ENCODE data around the gene NTRK2. TPM values are rescaled to one million over a fixed set of nuclear protein-coding genes. Genes with fewer than 3 reads are reported as not detected.
A peak's percentile ranks its signal among the peaks of the same experiment; 100 is the strongest.

Gene NTRK2
- total RNA-seq, 2 experiments from 2014 or later = 1.8 TPM

GRCh38 chr9:84667571-84668195, 1.8 kb upstream of the NTRK2 start:
- ChIA-PET CTCF (no interaction called here), POLR2A (no interaction called here)
- H3K36me3 Mint-ChIP-seq (ENCODE audit: low read depth) = no peaks in the 10 kb centered on the region
- H3K27ac Mint-ChIP-seq = no peak overlapping the region
- H3K4me1 Mint-ChIP-seq = peaks cover 15% of the 10 kb centered on the region
- peak; percentile 20 for DNase-seq
- ATAC-seq = no peak
- H3K4me3 Mint-ChIP-seq = peak overlapping the region; percentile 57
- intact Hi-C loops (cut with DNase I, micrococcal nuclease) = loop anchor here in 1 of 2 experiments (2.0 to 10.0 kb wide), 3 partner anchors 271 to 757 kb away; no protein-coding TSS in a partner anchor
- H3K27me3 Mint-ChIP-seq = peaks cover 51% of the 10 kb centered on the region
- no peaks in the 10 kb centered on the region for H3K9me3 Mint-ChIP-seq (ENCODE audit: low read depth)

- peaks cover 51% of the 10 kb centered on the region for H3K27me3 Mint-ChIP-seq
- intact Hi-C loops (cut with DNase I, micrococcal nuclease) = loop anchor here in 1 of 2 experiments (2.0 to 10.0 kb wide), 3 partner anchors 272 to 756 kb away; no protein-coding TSS in a partner anchor
Observed at GRCh38 chr9:84668196-84669012, 1.1 kb upstream of the NTRK2 start.

GRCh38 chr9:84669013-84669287, 579 bp upstream of the NTRK2 start:
- ChIA-PET POLR2A (no interaction called here), CTCF (interaction anchor here (0.8 to 1.5 kb wide), 2 partner anchors 33 to 627 kb away, joined by 3 to 4 read pairs; no protein-coding TSS in a partner anchor)
- Mint-ChIP-seq H3K36me3 (ENCODE audit: low read depth) (no peaks in the 10 kb centered on the region), H3K4me3 (peak overlapping the region; percentile 57), H3K27me3 (peaks cover 51% of the 10 kb centered on the region), H3K9me3 (ENCODE audit: low read depth) (no peaks in the 10 kb centered on the region), H3K4me1 (peaks cover 15% of the 10 kb centered on the region), H3K27ac (no peak overlapping the region)
- DNase-seq (no peak), ATAC-seq (no peak)
- intact Hi-C loops (cut with DNase I, micrococcal nuclease) = loop anchor here in 1 of 2 experiments (2.0 to 10.0 kb wide), 3 partner anchors 272 to 756 kb away; no protein-coding TSS in a partner anchor

More at GRCh38 chr9:84668196-84669012, 1.1 kb upstream of the NTRK2 start:
- Mint-ChIP-seq H3K4me1 (peaks cover 15% of the 10 kb centered on the region), H3K4me3 (peak overlapping the region; percentile 57), H3K36me3 (ENCODE audit: low read depth) (no peaks in the 10 kb centered on the region), H3K9me3 (ENCODE audit: low read depth) (no peaks in the 10 kb centered on the region), H3K27ac (no peak overlapping the region)
- peak; percentile 91 for ATAC-seq
- CTCF ChIA-PET = interaction anchor here (0.8 to 1.5 kb wide), 2 partner anchors 33 to 628 kb away, joined by 3 to 4 read pairs; no protein-coding TSS in a partner anchor
- POLR2A ChIA-PET = no interaction called here
- peak; percentile 81 for DNase-seq

GRCh38 chr9:84670138-84671041, 861 bp downstream of the NTRK2 start:
- ChIA-PET POLR2A (no interaction called here), CTCF (interaction anchor here (0.6 kb wide), 1 partner anchor 259 kb away, joined by 3 read pairs; no protein-coding TSS in a partner anchor)
- Mint-ChIP-seq H3K27me3 (peaks cover 51% of the 10 kb centered on the region), H3K36me3 (ENCODE audit: low read depth) (no peaks in the 10 kb centered on the region), H3K27ac (no peak overlapping the region), H3K9me3 (ENCODE audit: low read depth) (no peaks in the 10 kb centered on the region), H3K4me3 (peak overlapping the region; percentile 53), H3K4me1 (peaks cover 15% of the 10 kb centered on the region)
- DNase-seq = peak; percentile 12
- intact Hi-C loops (cut with DNase I, micrococcal nuclease) = no loop called here
- no peak for ATAC-seq

- H3K27me3 Mint-ChIP-seq = peaks cover 43% of the 10 kb centered on the region
- no peaks in the 10 kb centered on the region for H3K36me3 Mint-ChIP-seq (ENCODE audit: low read depth)
- intact Hi-C loops (cut with DNase I, micrococcal nuclease) = no loop called here
- ChIA-PET CTCF (interaction anchor here (1.1 kb wide), 1 partner anchor 84 kb away, joined by 3 read pairs; no protein-coding TSS in a partner anchor), POLR2A (no interaction called here)
- DNase-seq (no peak), ATAC-seq (no peak)
- H3K4me1 Mint-ChIP-seq = peaks cover 15% of the 10 kb centered on the region
- H3K4me3 Mint-ChIP-seq = peak overlapping the region; percentile 18
- H3K9me3 Mint-ChIP-seq (ENCODE audit: low read depth) = no peaks in the 10 kb centered on the region
- H3K27ac Mint-ChIP-seq = no peak overlapping the region
Observed at GRCh38 chr9:84671586-84672521, 2.3 kb downstream of the NTRK2 start.

GRCh38 chr9:84673806-84674205, 4.3 kb downstream of the NTRK2 start:
- ChIA-PET POLR2A (interaction anchor here (0.6 kb wide), 2 partner anchors 178 to 189 kb away, joined by 3 to 5 read pairs; no protein-coding TSS in a partner anchor), CTCF (interaction anchor here (1.6 kb wide), 1 partner anchor 24 kb away, joined by 6 read pairs; no protein-coding TSS in a partner anchor)
- H3K27me3 Mint-ChIP-seq = peaks cover 35% of the 10 kb centered on the region
- DNase-seq (no peak), ATAC-seq (no peak)
- H3K36me3 Mint-ChIP-seq (ENCODE audit: low read depth) = no peaks in the 10 kb centered on the region
- H3K4me1 Mint-ChIP-seq = peaks cover 7% of the 10 kb centered on the region
- intact Hi-C loops (cut with DNase I, micrococcal nuclease) = no loop called here
- H3K9me3 Mint-ChIP-seq (ENCODE audit: low read depth) = no peaks in the 10 kb centered on the region
- no peak overlapping the region for H3K4me3 Mint-ChIP-seq
- no peak overlapping the region for H3K27ac Mint-ChIP-seq

GRCh38 chr9:84677080-84677479, 7.6 kb downstream of the NTRK2 start:
- intact Hi-C loops (cut with DNase I, micrococcal nuclease) = no loop called here
- H3K4me1 Mint-ChIP-seq = no peaks in the 10 kb centered on the region
- no peak for ATAC-seq
- H3K36me3 Mint-ChIP-seq (ENCODE audit: low read depth) = no peaks in the 10 kb centered on the region
- ChIA-PET CTCF (no interaction called here), POLR2A (no interaction called here)
- no peaks in the 10 kb centered on the region for H3K9me3 Mint-ChIP-seq (ENCODE audit: low read depth)
- H3K27me3 Mint-ChIP-seq = peaks cover 16% of the 10 kb centered on the region
- no peak overlapping the region for H3K4me3 Mint-ChIP-seq
- no peak for DNase-seq
- H3K27ac Mint-ChIP-seq = no peak overlapping the region

- ATAC-seq = no peak
- Mint-ChIP-seq H3K4me1 (no peaks in the 10 kb centered on the region), H3K27ac (no peak overlapping the region), H3K27me3 (peaks cover 12% of the 10 kb centered on the region), H3K4me3 (no peak overlapping the region), H3K9me3 (ENCODE audit: low read depth) (no peaks in the 10 kb centered on the region), H3K36me3 (ENCODE audit: low read depth) (no peaks in the 10 kb centered on the region)
- CTCF ChIA-PET = no interaction called here
- intact Hi-C loops (cut with DNase I, micrococcal nuclease) = no loop called here
- no peak for DNase-seq
- POLR2A ChIA-PET = no interaction called here
Observed at GRCh38 chr9:84679571-84679970, 10.0 kb downstream of the NTRK2 start.

GRCh38 chr9:84681516-84682285, 12.2 kb downstream of the NTRK2 start:
- intact Hi-C loops (cut with DNase I, micrococcal nuclease) = no loop called here
- Mint-ChIP-seq H3K36me3 (ENCODE audit: low read depth) (no peaks in the 10 kb centered on the region), H3K9me3 (ENCODE audit: low read depth) (no peaks in the 10 kb centered on the region), H3K4me3 (no peak overlapping the region), H3K27me3 (peaks cover 11% of the 10 kb centered on the region), H3K27ac (no peak overlapping the region), H3K4me1 (no peaks in the 10 kb centered on the region)
- POLR2A ChIA-PET = no interaction called here
- DNase-seq (no peak), ATAC-seq (no peak)
- CTCF ChIA-PET = no interaction called here

GRCh38 chr9:84686068-84686467, 16.5 kb downstream of the NTRK2 start:
- POLR2A ChIA-PET = no interaction called here
- H3K4me3 Mint-ChIP-seq = no peak overlapping the region

More at GRCh38 chr9:84686068-84686467, 16.5 kb downstream of the NTRK2 start:
- H3K27me3 Mint-ChIP-seq = peaks cover 6% of the 10 kb centered on the region
- H3K36me3 Mint-ChIP-seq (ENCODE audit: low read depth) = no peaks in the 10 kb centered on the region
- intact Hi-C loops (cut with DNase I, micrococcal nuclease) = no loop called here
- ATAC-seq (no peak), DNase-seq (no peak)
- H3K9me3 Mint-ChIP-seq (ENCODE audit: low read depth) = no peaks in the 10 kb centered on the region
- CTCF ChIA-PET = no interaction called here
- no peak overlapping the region for H3K27ac Mint-ChIP-seq
- no peaks in the 10 kb centered on the region for H3K4me1 Mint-ChIP-seq
